Muscle layer of duodenum (tissue), 2 donors: Measurements from ENCODE around the gene EML6.
"Not testable (repeated sequence)": the region's sequence is repeated elsewhere in the genome, so short reads cannot be mapped to it uniquely, and the experiment has no call there.

Source experiments
- H3K27ac ChIP-seq: one replicate; pipeline ENCODE4 v1.7.0; 2013; ENCODE audit warnings: mild to moderate bottlenecking, low read length
- H3K27me3 ChIP-seq: one replicate; pipeline ENCODE4 v1.7.0; 2013; ENCODE audit warnings: low read depth, mild to moderate bottlenecking, control low read depth, low read length
- H3K36me3 ChIP-seq, 2 donors: one replicate each; pipeline ENCODE4 v1.7.0; 2013; ENCODE audit warnings: low read length in 2 of 2, control low read depth in 1 of 2, mild to moderate bottlenecking in 1 of 2; ENCODE audit not compliant: insufficient read depth in 2 of 2, control insufficient read depth in 1 of 2
- H3K4me1 ChIP-seq, 2 donors: one replicate each; pipeline ENCODE4 v1.7.0; 2013; ENCODE audit warnings: low read length in 2 of 2, mild to moderate bottlenecking in 2 of 2, control low read depth in 1 of 2, moderate library complexity in 1 of 2; ENCODE audit not compliant: insufficient read depth in 2 of 2, control insufficient read depth in 1 of 2
- H3K4me3 ChIP-seq, 2 donors: one replicate each; pipeline ENCODE4 v1.7.0; 2013; ENCODE audit warnings: low read length in 2 of 2, low read depth in 1 of 2, mild to moderate bottlenecking in 1 of 2
- H3K9me3 ChIP-seq, 2 donors: one replicate each; pipeline ENCODE4 v1.7.0; 2013; ENCODE audit warnings: low read length in 2 of 2, control low read depth in 1 of 2, mild to moderate bottlenecking in 1 of 2; ENCODE audit not compliant: control insufficient read depth in 1 of 2
- donor health status: healthy.

The EML6 gene

GRCh38 chr2:54871457-54872107 is 148.1 kb downstream of the EML6 start:
- Histone ChIP-seq H3K27ac (no peak overlapping the region), H3K27me3 (no peaks in the 10 kb centered on the region), H3K36me3 (no peaks in the 10 kb centered on the region), H3K4me1 (no peaks in the 10 kb centered on the region), H3K4me3 (no peak overlapping the region), H3K9me3 (no peaks in the 10 kb centered on the region)

DNA sequence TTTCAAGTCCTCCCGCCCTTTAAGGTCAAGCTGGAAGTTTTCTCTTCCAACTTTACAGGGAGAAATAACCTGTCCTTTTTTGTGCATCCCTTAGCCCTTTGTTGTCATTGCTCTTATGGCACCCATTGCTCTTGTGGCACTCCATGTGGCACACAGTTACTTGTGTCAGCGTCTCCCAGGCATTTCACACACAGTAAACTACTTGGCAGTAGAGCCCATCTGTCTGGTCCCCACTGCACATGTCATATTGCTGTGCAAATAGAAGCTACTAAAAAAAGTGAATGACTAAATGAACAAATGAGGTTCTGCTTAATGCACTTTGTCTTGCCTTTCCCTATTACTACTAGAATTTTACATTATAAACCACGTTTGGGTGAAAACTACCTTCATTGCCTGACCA is 149.3 kb downstream of the EML6 start:
- no peaks in the 10 kb centered on the region for H3K36me3 ChIP-seq
- H3K4me3 ChIP-seq, result no peak overlapping the region
- H3K27ac ChIP-seq, result no peak overlapping the region
- no peaks in the 10 kb centered on the region for H3K4me1 ChIP-seq
- no peaks in the 10 kb centered on the region for H3K27me3 ChIP-seq
- H3K9me3 ChIP-seq, result no peaks in the 10 kb centered on the region

DNA sequence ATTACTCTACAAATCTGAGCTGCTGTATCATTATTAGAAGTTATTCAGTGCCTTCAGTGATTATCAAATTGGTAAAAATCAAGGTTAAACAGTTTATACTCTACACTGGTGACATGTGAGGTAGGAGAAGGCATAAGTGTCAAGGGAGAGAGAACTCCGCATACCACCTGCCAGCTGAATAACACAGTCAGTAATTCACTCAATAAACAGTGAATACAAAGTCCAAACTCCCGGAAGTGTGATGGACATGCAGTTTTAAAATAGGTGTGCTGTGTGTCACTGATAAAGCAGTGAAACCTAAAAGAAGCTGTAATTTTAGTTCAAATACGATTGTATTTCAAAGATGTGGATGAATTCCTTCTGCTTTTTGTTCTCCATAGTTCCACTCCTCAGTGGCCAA is 149.8 kb downstream of the EML6 start:
- not testable (repeated sequence) for H3K36me3 ChIP-seq, H3K27ac ChIP-seq, H3K4me3 ChIP-seq

DNA sequence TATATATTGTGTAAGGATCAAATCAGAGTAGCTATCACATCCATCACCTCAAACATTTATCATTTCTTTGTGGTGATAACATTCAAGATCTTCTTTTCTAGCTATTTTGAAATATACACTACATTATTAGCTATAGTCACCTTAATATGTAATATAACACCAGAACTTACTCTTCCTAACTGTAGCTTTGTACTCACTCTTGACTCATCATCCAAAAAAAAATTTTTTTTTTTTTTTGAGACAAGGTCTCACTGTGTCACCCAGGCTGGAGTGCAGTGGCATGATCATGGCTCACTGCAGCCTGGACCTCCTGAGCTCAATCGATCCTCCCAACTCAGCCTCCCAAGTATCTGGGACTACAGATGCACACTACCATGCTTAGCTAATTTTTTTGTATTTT is 153.3 kb downstream of the EML6 start:
- Histone ChIP-seq H3K27me3 (no peaks in the 10 kb centered on the region), H3K9me3 (no peaks in the 10 kb centered on the region), H3K36me3 (no peaks in the 10 kb centered on the region), H3K27ac (no peak overlapping the region), H3K4me1 (no peaks in the 10 kb centered on the region), H3K4me3 (no peak overlapping the region)

More for the DNA sequence above, 149.8 kb downstream of the EML6 start:
- not testable (repeated sequence) for H3K27me3 ChIP-seq, H3K9me3 ChIP-seq, H3K4me1 ChIP-seq

DNA sequence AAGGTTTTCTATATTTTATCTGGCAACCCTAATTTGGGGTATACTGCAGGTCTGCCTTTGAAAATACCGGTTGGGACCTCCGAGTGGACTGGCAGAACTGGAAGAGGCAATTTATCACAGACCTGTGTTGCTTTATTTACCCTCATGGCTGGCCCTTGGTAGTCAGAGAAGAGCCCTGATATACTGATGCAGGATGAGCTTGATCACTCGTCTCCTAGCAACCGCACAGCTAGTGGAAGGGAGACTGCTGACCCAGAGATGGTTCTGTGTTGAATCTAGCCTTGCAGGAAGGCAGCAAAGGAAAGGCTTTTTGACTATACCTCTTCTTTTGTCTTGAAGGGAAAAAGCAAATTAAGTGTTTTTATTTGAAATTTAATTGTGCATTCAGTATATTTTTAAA is 154.7 kb downstream of the EML6 start:
- Histone ChIP-seq H3K4me3 (no peak overlapping the region), H3K9me3 (no peaks in the 10 kb centered on the region), H3K36me3 (no peaks in the 10 kb centered on the region), H3K27ac (no peak overlapping the region), H3K27me3 (no peaks in the 10 kb centered on the region), H3K4me1 (no peaks in the 10 kb centered on the region)

DNA sequence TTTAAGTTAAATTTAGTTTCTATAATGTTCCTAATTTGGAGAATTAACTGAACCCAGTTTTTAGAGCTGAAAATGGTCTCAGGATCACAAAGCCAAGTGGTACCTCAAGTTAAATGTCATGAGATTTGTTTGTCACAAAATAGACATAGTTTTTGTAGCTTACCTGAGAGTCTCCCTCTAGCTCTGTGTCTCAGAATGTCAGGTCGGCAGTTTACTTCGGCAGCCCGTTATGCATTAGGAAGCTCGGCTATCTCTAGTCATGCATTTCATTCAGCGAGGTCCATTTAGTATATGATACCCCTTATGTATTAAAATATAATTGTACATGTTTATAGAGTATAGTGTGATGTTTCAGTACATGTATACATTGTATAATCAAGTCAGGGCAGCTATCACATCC is 155.6 kb downstream of the EML6 start:
- Histone ChIP-seq H3K9me3 (no peaks in the 10 kb centered on the region), H3K4me3 (no peak overlapping the region), H3K27ac (no peak overlapping the region), H3K27me3 (no peaks in the 10 kb centered on the region), H3K36me3 (no peaks in the 10 kb centered on the region), H3K4me1 (no peaks in the 10 kb centered on the region)

DNA sequence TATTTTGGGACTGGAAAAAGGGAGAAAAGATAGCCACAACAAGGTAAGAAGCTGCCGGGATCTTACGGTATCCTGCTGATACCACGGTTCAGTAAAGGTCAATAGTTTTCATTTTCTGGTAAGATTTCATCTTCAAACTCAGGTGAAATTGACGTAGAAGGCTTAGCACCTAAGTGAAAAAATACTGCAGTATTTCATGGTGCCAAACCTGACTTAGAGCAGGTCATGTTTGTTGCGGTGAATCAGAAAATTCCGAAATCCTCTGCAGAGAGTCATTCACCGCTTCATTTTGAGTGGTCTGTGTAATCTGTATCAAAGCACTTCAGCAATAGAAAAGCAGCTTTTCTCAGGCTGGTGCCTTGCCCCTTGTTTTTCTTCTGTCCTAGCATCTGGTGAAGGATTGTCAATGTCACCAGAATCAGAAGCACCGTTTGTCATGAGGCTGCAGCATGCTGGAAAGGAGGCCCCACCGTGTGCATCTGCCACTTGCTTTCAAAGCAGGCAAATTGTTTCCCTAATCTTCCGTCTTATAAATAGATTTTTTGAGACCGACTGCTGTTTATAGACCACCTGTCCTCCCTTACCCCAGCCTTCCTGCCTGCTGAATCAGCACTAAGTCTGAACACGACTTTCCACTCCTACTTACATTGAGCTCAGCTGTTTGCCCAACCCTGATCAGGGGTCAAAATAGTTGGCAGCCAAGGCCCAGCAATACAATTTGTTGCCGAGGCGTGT is 156.3 kb downstream of the EML6 start:
- Histone ChIP-seq H3K36me3 (no peaks in the 10 kb centered on the region), H3K27ac (no peak overlapping the region), H3K4me1 (no peaks in the 10 kb centered on the region), H3K9me3 (no peaks in the 10 kb centered on the region), H3K27me3 (no peaks in the 10 kb centered on the region), H3K4me3 (no peak overlapping the region)

DNA sequence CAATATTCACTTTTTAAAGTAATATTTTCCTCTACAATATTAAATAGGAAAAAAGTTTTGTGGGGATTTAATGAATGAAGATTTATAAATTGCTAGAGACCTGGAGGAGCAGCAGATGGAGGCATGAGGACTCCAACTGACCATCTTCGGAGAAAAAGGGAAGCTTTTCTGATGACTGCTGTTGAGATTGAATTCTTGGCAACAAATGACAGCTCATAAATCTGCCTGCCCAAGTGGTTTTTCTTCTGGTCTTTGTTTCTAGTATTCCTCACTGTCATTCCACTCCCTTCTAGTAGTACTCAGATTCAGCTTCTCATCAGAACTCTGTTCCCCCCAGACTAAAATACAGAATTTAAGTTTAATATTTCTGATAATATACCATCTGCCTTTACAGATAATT is 157.0 kb downstream of the EML6 start:
- H3K27me3 ChIP-seq, result no peaks in the 10 kb centered on the region
- H3K9me3 ChIP-seq, result no peaks in the 10 kb centered on the region
- no peaks in the 10 kb centered on the region for H3K36me3 ChIP-seq
- no peaks in the 10 kb centered on the region for H3K4me1 ChIP-seq
- no peak overlapping the region for H3K27ac ChIP-seq
- H3K4me3 ChIP-seq, result no peak overlapping the region

DNA sequence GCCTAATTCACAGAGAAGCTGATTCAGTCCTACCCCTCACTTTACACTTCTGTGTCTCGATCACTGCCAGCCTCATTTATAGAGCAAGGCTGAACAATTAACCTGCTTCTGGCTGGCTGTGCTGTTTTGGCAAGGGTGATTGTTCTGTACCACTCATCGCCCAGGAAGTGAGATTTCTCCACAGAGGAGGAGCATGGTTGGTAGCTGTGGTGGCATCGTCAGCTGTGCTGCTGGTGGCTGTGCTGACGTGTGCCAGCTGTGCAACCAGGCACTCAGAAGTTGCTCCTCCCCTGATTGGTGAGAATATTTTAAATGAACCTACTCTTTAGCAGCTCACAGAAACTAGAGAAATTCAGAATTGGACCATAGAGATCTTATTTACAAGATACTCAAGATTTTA is 158.3 kb downstream of the EML6 start:
- Histone ChIP-seq H3K4me1 (no peaks in the 10 kb centered on the region), H3K36me3 (no peaks in the 10 kb centered on the region), H3K4me3 (no peak overlapping the region), H3K27me3 (no peaks in the 10 kb centered on the region), H3K9me3 (no peaks in the 10 kb centered on the region), H3K27ac (no peak overlapping the region)

DNA sequence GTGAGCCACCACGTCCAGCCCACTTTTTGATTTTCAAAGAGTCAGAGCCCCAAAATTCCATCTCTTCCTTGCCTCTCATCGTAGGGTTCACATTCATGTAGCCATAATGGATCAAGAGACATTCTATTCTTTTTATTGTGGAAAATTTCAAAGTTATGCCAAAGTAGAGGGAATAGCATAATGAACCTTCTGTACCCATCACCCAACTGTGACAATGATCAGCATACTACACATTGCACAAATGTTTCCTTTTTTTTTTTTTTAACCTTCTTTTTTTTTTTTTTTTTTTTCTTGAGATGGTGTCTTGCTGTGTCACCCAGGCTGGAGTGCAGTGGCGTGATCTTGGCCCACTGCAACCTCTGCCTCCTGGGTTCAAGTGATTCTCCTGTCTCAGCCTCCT is 162.4 kb downstream of the EML6 start:
- no peaks in the 10 kb centered on the region for H3K36me3 ChIP-seq
- H3K4me3 ChIP-seq, result no peak overlapping the region
- H3K9me3 ChIP-seq, result no peaks in the 10 kb centered on the region
- no peak overlapping the region for H3K27ac ChIP-seq
- no peaks in the 10 kb centered on the region for H3K27me3 ChIP-seq
- no peaks in the 10 kb centered on the region for H3K4me1 ChIP-seq

GRCh38 chr2:54887850-54888545 is 164.5 kb downstream of the EML6 start:
- H3K4me3 ChIP-seq, result no peak overlapping the region
- H3K27ac ChIP-seq, result no peak overlapping the region
- H3K4me1 ChIP-seq, result no peaks in the 10 kb centered on the region
- H3K27me3 ChIP-seq, result no peaks in the 10 kb centered on the region
- no peaks in the 10 kb centered on the region for H3K36me3 ChIP-seq
- H3K9me3 ChIP-seq, result no peaks in the 10 kb centered on the region
